ENCODE results near the gene ZNF112. TPM values are rescaled to one million over a fixed set of nuclear protein-coding genes. Genes with fewer than 3 reads are reported as not detected.
A peak's percentile ranks its signal among the peaks of the same experiment; 100 is the strongest.

Gene ZNF112
- polyA plus RNA-seq, 2 of the 4 experiments (the other 2 are of a cell fraction): 3.3 to 6.9 TPM

DNA sequence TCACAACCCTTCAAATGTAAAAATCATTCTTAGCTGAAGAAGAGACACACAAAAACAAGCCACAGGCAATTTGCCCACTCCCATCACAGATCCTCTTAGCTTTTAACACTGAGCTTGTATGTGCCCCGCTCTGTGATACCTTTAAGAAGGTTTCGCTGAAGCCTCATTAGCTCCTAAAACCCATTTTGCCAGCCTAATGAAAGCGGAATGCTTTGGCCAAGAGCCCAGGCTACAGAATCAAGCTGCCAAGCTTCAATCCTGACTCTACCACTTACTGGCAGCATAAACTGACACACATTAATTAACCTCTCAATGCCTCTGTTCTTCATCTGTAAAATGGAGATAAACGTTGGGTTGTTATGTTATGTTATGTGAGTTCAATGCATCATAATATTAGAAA lies 10.5 kb downstream of the ZNF112 start:
- FAIRE-seq: peak; percentile 80
- peaks cover 65% of the 10 kb centered on the region for H3K9me3 ChIP-seq
- no peak for ATAC-seq
- no peak overlapping the region for H3K4me3 ChIP-seq
- no peaks in the 10 kb centered on the region for H3K4me1 ChIP-seq
- CTCF ChIA-PET: interaction anchor here (1.1 kb wide), 1 partner anchor 19 kb away, joined by 4 read pairs; no protein-coding TSS in a partner anchor
- POLR2A ChIA-PET: no interaction called here
- DNase-seq (ENCODE audit: low read depth in 1 of 2, low spot score in 1 of 2): no peak
- no peak overlapping the region for H3K27ac ChIP-seq
- 86% methylated on average over 4 of the region's 4 CpGs for WGBS (ENCODE audit: missing lambda C conversion rate)
- TF ChIP-seq MYC (IDR thresholded peaks at IDR 0.05; ENCODE audit: borderline replicate concordance, low read length) (no peak), TFCP2L1 (CRISPR knock-in tag; IDR thresholded peaks at IDR 0.05) (no peak), GATA3 (IDR thresholded peaks at IDR 0.05; ENCODE audit: borderline replicate concordance) (no peak), KDM1A (IDR thresholded peaks at IDR 0.05; ENCODE audit: low read depth) (no peak), JUN (IDR thresholded peaks at IDR 0.05) (no peak), MAZ (IDR thresholded peaks at IDR 0.05; ENCODE audit: borderline replicate concordance, low read depth, low read length) (no peak), CBX2 (IDR thresholded peaks at IDR 0.05; ENCODE audit: borderline replicate concordance, low read depth) (no peak), RARB (CRISPR knock-in tag; IDR thresholded peaks at IDR 0.05) (no peak), RCOR1 (IDR thresholded peaks at IDR 0.05; ENCODE audit: low read depth, low read length) (no peak), CEBPB (IDR thresholded peaks at IDR 0.05) (no peak), MAFK (IDR thresholded peaks at IDR 0.05; ENCODE audit: partially characterized antibody) (no peak), JUNB (IDR thresholded peaks at IDR 0.05) (no peak), HOXB13 (CRISPR knock-in tag; IDR thresholded peaks at IDR 0.05; ENCODE audit: low read depth) (no peak), FOXS1 (CRISPR knock-in tag; IDR thresholded peaks at IDR 0.05) (no peak), EHMT2 (IDR thresholded peaks at IDR 0.05; ENCODE audit: low read depth) (no peak), POLR2A (IDR thresholded peaks at IDR 0.05; ENCODE audit: low read length) (no peak), RNF2 (IDR thresholded peaks at IDR 0.05; ENCODE audit: borderline replicate concordance, low read depth) (no peak)
- TF ChIP-seq, protein P1, sequence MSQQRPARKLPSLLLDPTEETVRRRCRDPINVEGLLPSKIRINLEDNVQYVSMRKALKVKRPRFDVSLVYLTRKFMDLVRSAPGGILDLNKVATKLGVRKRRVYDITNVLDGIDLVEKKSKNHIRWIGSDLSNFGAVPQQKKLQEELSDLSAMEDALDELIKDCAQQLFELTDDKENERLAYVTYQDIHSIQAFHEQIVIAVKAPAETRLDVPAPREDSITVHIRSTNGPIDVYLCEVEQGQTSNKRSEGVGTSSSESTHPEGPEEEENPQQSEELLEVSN (IDR thresholded peaks at IDR 0.05; ENCODE audit: borderline replicate concordance, low read depth): no peak
- TF ChIP-seq, protein P2, sequence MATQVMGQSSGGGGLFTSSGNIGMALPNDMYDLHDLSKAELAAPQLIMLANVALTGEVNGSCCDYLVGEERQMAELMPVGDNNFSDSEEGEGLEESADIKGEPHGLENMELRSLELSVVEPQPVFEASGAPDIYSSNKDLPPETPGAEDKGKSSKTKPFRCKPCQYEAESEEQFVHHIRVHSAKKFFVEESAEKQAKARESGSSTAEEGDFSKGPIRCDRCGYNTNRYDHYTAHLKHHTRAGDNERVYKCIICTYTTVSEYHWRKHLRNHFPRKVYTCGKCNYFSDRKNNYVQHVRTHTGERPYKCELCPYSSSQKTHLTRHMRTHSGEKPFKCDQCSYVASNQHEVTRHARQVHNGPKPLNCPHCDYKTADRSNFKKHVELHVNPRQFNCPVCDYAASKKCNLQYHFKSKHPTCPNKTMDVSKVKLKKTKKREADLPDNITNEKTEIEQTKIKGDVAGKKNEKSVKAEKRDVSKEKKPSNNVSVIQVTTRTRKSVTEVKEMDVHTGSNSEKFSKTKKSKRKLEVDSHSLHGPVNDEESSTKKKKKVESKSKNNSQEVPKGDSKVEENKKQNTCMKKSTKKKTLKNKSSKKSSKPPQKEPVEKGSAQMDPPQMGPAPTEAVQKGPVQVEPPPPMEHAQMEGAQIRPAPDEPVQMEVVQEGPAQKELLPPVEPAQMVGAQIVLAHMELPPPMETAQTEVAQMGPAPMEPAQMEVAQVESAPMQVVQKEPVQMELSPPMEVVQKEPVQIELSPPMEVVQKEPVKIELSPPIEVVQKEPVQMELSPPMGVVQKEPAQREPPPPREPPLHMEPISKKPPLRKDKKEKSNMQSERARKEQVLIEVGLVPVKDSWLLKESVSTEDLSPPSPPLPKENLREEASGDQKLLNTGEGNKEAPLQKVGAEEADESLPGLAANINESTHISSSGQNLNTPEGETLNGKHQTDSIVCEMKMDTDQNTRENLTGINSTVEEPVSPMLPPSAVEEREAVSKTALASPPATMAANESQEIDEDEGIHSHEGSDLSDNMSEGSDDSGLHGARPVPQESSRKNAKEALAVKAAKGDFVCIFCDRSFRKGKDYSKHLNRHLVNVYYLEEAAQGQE (IDR thresholded peaks at IDR 0.05): no peak
- TF ChIP-seq, protein P3, sequence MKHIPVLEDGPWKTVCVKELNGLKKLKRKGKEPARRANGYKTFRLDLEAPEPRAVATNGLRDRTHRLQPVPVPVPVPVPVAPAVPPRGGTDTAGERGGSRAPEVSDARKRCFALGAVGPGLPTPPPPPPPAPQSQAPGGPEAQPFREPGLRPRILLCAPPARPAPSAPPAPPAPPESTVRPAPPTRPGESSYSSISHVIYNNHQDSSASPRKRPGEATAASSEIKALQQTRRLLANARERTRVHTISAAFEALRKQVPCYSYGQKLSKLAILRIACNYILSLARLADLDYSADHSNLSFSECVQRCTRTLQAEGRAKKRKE (CRISPR knock-in tag; IDR thresholded peaks at IDR 0.05; ENCODE audit: low read depth): no peak
- H3K4me2 ChIP-seq: no peak overlapping the region

DNA sequence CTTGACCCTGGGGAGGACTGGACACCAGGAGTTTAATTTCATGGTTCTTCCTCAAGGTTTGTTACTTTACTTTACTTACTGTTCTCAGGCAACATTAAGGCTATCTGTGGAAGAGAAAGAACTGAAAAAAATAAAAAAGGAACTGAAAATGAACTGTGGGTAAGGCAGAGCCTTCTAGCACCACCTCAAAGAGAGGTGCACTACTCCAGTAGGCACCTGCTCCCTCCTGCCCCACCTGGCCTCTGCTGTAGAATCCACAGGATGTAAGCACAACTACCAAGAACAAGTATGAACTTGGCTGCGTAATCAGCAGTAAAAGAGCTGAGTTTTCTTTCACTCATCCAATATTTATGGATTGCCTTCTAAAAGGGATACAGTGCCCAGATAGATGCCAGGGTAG lies 12.2 kb downstream of the ZNF112 start:
- DNase-seq (ENCODE audit: low read depth in 1 of 2, low spot score in 1 of 2) (no peak), ATAC-seq (no peak), FAIRE-seq (no peak)
- no peak overlapping the region for H3K27ac ChIP-seq
- H3K4me3 ChIP-seq: no peak overlapping the region
- ChIA-PET POLR2A (no interaction called here), CTCF (no interaction called here)
- no peak overlapping the region for H3K4me2 ChIP-seq
- no peak for TF ChIP-seq POLR2AphosphoS2 (conservative IDR thresholded peaks at IDR 0.05; ENCODE audit: low read length)
- TF ChIP-seq TFCP2L1 (CRISPR knock-in tag; IDR thresholded peaks at IDR 0.05): no peak
- no peak for TF ChIP-seq RAD21 (conservative IDR thresholded peaks at IDR 0.05 in 1 of 2, IDR thresholded peaks at IDR 0.05 in 1 of 2)
- TF ChIP-seq CBX2 (IDR thresholded peaks at IDR 0.05; ENCODE audit: borderline replicate concordance, low read depth): no peak
- no peak for TF ChIP-seq ZFP36 (IDR thresholded peaks at IDR 0.05; ENCODE audit: borderline replicate concordance, partially characterized antibody)
- TF ChIP-seq NFE2L2 (conservative IDR thresholded peaks at IDR 0.05; ENCODE audit: low read length): no peak
- 89% methylated on average over 1 of the region's 1 CpG for WGBS (ENCODE audit: missing lambda C conversion rate)
- peaks cover 59% of the 10 kb centered on the region for H3K9me3 ChIP-seq
- no peaks in the 10 kb centered on the region for H3K4me1 ChIP-seq

All from A549 (cell line).